Measurements from ENCODE around the gene UTP25.

The UTP25 gene

GRCh38 chr1:209805875-209806760 lies 21.7 kb upstream of the UTP25 start, which contains the start of gene IRF6:
Gene IRF6 (minus strand): TSS chr1:209806142. CDS start chr1:209801413, 4,729 bp downstream.
- no peak for DNase-seq

GRCh38 chr1:209807509-209807908 lies 20.3 kb upstream of the UTP25 start:
- no peak for DNase-seq

- peak; percentile 36 for DNase-seq
These were observed 19.7 kb upstream of the UTP25 start for GRCh38 chr1:209808059-209808581.

- DNase-seq, result no peak
These were observed 18.2 kb upstream of the UTP25 start for GRCh38 chr1:209809611-209810010.

- no peak for DNase-seq
These were observed 17.0 kb upstream of the UTP25 start for GRCh38 chr1:209810783-209811182.

- DNase-seq, result no peak
These were observed 13.9 kb upstream of the UTP25 start for GRCh38 chr1:209813902-209814301.

- no peak for DNase-seq
These were observed 12.3 kb upstream of the UTP25 start for GRCh38 chr1:209815490-209815889.

- no peak for DNase-seq
These were observed 11.8 kb upstream of the UTP25 start for GRCh38 chr1:209815931-209816341.

GRCh38 chr1:209816923-209817322 lies 10.8 kb upstream of the UTP25 start:
- DNase-seq, result no peak

- DNase-seq, result no peak
These were observed 10.1 kb upstream of the UTP25 start for GRCh38 chr1:209817691-209818090.

- DNase-seq, result no peak
These were observed 8.7 kb upstream of the UTP25 start for GRCh38 chr1:209819058-209819457.

GRCh38 chr1:209820986-209821385 lies 6.8 kb upstream of the UTP25 start:
- no peak for DNase-seq

GRCh38 chr1:209822706-209823105 lies 5.1 kb upstream of the UTP25 start:
- DNase-seq, result no peak

GRCh38 chr1:209823143-209824041 lies 4.4 kb upstream of the UTP25 start:
- DNase-seq, result no peak

- DNase-seq, result no peak
These were observed 2.0 kb upstream of the UTP25 start for GRCh38 chr1:209825591-209826434.

- no peak for DNase-seq
These were observed 1.9 kb downstream of the UTP25 start for GRCh38 chr1:209829716-209830115.

- no peak for DNase-seq
These were observed 3.0 kb downstream of the UTP25 start for GRCh38 chr1:209830722-209831121.

- no peak for DNase-seq
These were observed 3.8 kb downstream of the UTP25 start for GRCh38 chr1:209831615-209832014.

- DNase-seq, result no peak
These were observed 8.1 kb downstream of the UTP25 start for GRCh38 chr1:209835782-209836298.

GRCh38 chr1:209837671-209838070 lies 9.9 kb downstream of the UTP25 start:
- no peak for DNase-seq

- no peak for DNase-seq
These were observed 10.8 kb downstream of the UTP25 start for GRCh38 chr1:209838537-209838936.

GRCh38 chr1:209839875-209840546 lies 12.2 kb downstream of the UTP25 start:
- no peak for DNase-seq

All from GOT3 (cell line).